Measurements from ENCODE around the gene NEB. TPM values are rescaled to one million over a fixed set of nuclear protein-coding genes. Genes with fewer than 3 reads are reported as not detected.

The NEB gene
- total and polyA plus RNA-seq, 2 of the 13 experiments (the other 11 are each of a cell fraction or from before 2014, with no cell fraction given), result 0.21 to 0.24 TPM

DNA sequence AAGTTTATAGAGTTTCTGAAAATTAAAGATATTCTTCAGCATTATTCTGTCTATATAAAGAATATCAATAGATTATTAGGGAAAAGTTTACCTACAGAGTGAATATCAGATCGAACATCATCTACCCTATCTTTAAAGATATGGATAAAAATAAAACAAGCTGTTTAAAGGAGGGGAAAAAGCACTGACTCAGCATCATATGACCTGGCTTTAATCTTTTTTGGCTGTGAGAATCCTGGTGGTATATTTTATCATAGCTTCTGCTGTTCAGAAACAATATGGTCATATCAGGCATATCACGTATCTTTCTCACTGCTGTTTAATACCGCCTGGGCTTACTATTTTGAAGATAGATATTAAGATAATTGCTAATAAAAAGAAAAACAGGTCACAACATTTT is 80.2 kb downstream of the NEB start:
- intact Hi-C loops (cut with micrococcal nuclease; ENCODE audit: unreplicated experiment), result no loop called here
- ChIA-PET CTCF (ENCODE audit: low intra/inter-chr PET ratio, low total read pairs) (no interaction called here), POLR2A (no interaction called here)
- no TSS peak for BruUV-seq (replicated peaks)
- no peaks in the 10 kb centered on the region for H3K79me2 ChIP-seq (ENCODE audit: insufficient read depth, low read length)
- H3K27me3 ChIP-seq (ENCODE audit: control insufficient read depth in 1 of 2, insufficient read depth in 2 of 2, low read length in 2 of 2), result peaks cover 0 to 5% of the 10 kb centered on the region in 2 experiments; a peak in 1 of 5 replicates
- H3K27ac ChIP-seq (ENCODE audit: extremely low read length, insufficient read depth, low read length), result no peak overlapping the region
- no peak overlapping the region for H3K9ac ChIP-seq (ENCODE audit: insufficient read depth, low read depth, low read length)
- TF ChIP-seq, protein P1, sequence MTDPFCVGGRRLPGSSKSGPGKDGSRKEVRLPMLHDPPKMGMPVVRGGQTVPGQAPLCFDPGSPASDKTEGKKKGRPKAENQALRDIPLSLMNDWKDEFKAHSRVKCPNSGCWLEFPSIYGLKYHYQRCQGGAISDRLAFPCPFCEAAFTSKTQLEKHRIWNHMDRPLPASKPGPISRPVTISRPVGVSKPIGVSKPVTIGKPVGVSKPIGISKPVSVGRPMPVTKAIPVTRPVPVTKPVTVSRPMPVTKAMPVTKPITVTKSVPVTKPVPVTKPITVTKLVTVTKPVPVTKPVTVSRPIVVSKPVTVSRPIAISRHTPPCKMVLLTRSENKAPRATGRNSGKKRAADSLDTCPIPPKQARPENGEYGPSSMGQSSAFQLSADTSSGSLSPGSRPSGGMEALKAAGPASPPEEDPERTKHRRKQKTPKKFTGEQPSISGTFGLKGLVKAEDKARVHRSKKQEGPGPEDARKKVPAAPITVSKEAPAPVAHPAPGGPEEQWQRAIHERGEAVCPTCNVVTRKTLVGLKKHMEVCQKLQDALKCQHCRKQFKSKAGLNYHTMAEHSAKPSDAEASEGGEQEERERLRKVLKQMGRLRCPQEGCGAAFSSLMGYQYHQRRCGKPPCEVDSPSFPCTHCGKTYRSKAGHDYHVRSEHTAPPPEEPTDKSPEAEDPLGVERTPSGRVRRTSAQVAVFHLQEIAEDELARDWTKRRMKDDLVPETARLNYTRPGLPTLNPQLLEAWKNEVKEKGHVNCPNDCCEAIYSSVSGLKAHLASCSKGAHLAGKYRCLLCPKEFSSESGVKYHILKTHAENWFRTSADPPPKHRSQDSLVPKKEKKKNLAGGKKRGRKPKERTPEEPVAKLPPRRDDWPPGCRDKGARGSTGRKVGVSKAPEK (CRISPR knock-in tag; IDR thresholded peaks at IDR 0.05; ENCODE audit: borderline replicate concordance), result no peak
- TF ChIP-seq MAFK (conservative IDR thresholded peaks at IDR 0.05 in 1 of 2, IDR thresholded peaks at IDR 0.05 in 1 of 2; ENCODE audit: low read length in 2 of 2) (peak; percentile 85 to 89), MAFF (IDR thresholded peaks at IDR 0.05; ENCODE audit: low read depth, low read length) (peak; percentile 78), CC2D1A (CRISPR knock-in tag; IDR thresholded peaks at IDR 0.05) (no peak)
- H2AFZ ChIP-seq (ENCODE audit: low read length), result no peak overlapping the region
- DNase-seq (ENCODE audit: low spot score), result no peak
- in situ Hi-C loops (cut with HindIII; ENCODE audit: extremely low pct_ligation_motif_present, low pct_unique_long_range_greater_than_20kb), result no loop called here
- no peaks in the 10 kb centered on the region for H3K36me3 ChIP-seq (replicated peaks in 1 of 2; ENCODE audit: control insufficient read depth in 1 of 2, insufficient read depth in 2 of 2, low read length in 2 of 2)
- no peaks in the 10 kb centered on the region for H3K4me1 ChIP-seq (ENCODE audit: insufficient read depth, low read length)
- no peaks in the 10 kb centered on the region for H4K20me1 ChIP-seq (ENCODE audit: insufficient read depth, low read length)
- FAIRE-seq, result no peak
- H3K4me3 ChIP-seq (replicated peaks in 1 of 3; ENCODE audit: insufficient read depth in 1 of 3, low read depth in 2 of 3, low read length in 3 of 3), result no peak overlapping the region
- H3K9me3 ChIP-seq (ENCODE audit: low read length), result no peaks in the 10 kb centered on the region
- ATAC-seq, result no peak
- no peak overlapping the region for H3K4me2 ChIP-seq (ENCODE audit: low read depth, low read length)
- 17% methylated on average over 3 of the region's 3 CpGs for WGBS (ENCODE audit: low lambda C conversion rate)

DNA sequence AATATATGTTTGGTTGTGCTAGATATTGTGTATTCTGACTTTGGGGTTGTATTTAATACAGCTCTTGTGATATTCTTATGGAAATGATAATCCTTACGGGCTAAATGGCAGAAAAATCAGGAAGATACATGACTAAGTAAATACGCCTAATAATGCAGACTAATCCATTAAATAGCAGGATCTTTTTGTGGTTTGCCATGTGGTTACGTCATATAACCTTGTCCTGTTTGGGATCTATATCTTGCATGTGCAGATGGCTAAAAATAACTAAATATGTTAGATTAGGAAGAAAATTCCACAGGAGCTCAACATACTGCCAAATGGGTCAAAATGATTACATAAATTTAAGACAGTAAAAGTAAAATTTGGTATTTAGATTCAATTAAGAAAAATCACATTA is 83.0 kb downstream of the NEB start:
- POLR2A ChIA-PET, result no interaction called here
- no TSS peak for BruUV-seq (replicated peaks)
- 35% methylated on average over 3 of the region's 3 CpGs for whole genome bisulfite sequencing (ENCODE audit: low lambda C conversion rate)

More for the DNA sequence above, 83.0 kb downstream of the NEB start:
- no peak for DNase-seq (ENCODE audit: low spot score)
- no peak overlapping the region for H3K4me2 ChIP-seq (ENCODE audit: low read depth, low read length)
- intact Hi-C loops (cut with micrococcal nuclease; ENCODE audit: unreplicated experiment), result no loop called here
- no peaks in the 10 kb centered on the region for H4K20me1 ChIP-seq (ENCODE audit: insufficient read depth, low read length)
- CTCF ChIA-PET (ENCODE audit: low intra/inter-chr PET ratio, low total read pairs), result no interaction called here
- no peak overlapping the region for H3K27ac ChIP-seq (ENCODE audit: extremely low read length, insufficient read depth, low read length)
- no peaks in the 10 kb centered on the region for H3K36me3 ChIP-seq (replicated peaks in 1 of 2; ENCODE audit: control insufficient read depth in 1 of 2, insufficient read depth in 2 of 2, low read length in 2 of 2)
- no peaks in the 10 kb centered on the region; a peak in 1 of 5 replicates for H3K27me3 ChIP-seq (ENCODE audit: control insufficient read depth in 1 of 2, insufficient read depth in 2 of 2, low read length in 2 of 2)
- in situ Hi-C loops (cut with HindIII; ENCODE audit: extremely low pct_ligation_motif_present, low pct_unique_long_range_greater_than_20kb), result no loop called here
- H3K79me2 ChIP-seq (ENCODE audit: insufficient read depth, low read length), result no peaks in the 10 kb centered on the region
- no peaks in the 10 kb centered on the region for H3K4me1 ChIP-seq (ENCODE audit: insufficient read depth, low read length)
- TF ChIP-seq ATF7 (IDR thresholded peaks at IDR 0.05) (peak; percentile 85), ATF7 (CRISPR knock-in tag; IDR thresholded peaks at IDR 0.05) (no peak), ZBTB7B (CRISPR knock-in tag; IDR thresholded peaks at IDR 0.05) (no peak), ZNF350 (CRISPR knock-in tag; IDR thresholded peaks at IDR 0.05; ENCODE audit: borderline replicate concordance, low read depth) (no peak), HOXA7 (CRISPR knock-in tag; IDR thresholded peaks at IDR 0.05) (no peak), ZNF138 (CRISPR knock-in tag; IDR thresholded peaks at IDR 0.05; ENCODE audit: low read depth) (no peak), CREB1 (IDR thresholded peaks at IDR 0.05) (0 out of 2 replicates have a peak, but pooled peaks have one; percentile 26), CREB1 (CRISPR knock-in tag; IDR thresholded peaks at IDR 0.05) (no peak)
- TF ChIP-seq, protein P2, sequence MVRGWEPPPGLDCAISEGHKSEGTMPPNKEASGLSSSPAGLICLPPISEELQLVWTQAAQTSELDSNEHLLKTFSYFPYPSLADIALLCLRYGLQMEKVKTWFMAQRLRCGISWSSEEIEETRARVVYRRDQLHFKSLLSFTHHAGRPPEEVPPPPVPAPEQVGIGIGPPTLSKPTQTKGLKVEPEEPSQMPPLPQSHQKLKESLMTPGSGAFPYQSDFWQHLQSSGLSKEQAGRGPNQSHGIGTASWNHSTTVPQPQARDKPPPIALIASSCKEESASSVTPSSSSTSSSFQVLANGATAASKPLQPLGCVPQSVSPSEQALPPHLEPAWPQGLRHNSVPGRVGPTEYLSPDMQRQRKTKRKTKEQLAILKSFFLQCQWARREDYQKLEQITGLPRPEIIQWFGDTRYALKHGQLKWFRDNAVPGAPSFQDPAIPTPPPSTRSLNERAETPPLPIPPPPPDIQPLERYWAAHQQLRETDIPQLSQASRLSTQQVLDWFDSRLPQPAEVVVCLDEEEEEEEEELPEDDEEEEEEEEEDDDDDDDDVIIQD (CRISPR knock-in tag; IDR thresholded peaks at IDR 0.05; ENCODE audit: low read depth), result no peak
- TF ChIP-seq, protein P3, sequence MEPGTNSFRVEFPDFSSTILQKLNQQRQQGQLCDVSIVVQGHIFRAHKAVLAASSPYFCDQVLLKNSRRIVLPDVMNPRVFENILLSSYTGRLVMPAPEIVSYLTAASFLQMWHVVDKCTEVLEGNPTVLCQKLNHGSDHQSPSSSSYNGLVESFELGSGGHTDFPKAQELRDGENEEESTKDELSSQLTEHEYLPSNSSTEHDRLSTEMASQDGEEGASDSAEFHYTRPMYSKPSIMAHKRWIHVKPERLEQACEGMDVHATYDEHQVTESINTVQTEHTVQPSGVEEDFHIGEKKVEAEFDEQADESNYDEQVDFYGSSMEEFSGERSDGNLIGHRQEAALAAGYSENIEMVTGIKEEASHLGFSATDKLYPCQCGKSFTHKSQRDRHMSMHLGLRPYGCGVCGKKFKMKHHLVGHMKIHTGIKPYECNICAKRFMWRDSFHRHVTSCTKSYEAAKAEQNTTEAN (CRISPR knock-in tag; conservative IDR thresholded peaks at IDR 0.05), result no peak
- H3K9me3 ChIP-seq (ENCODE audit: low read length), result no peaks in the 10 kb centered on the region
- no peak overlapping the region for H3K9ac ChIP-seq (ENCODE audit: insufficient read depth, low read depth, low read length)
- no peak for ATAC-seq
- FAIRE-seq, result no peak
- no peak overlapping the region for H3K4me3 ChIP-seq (replicated peaks in 1 of 3; ENCODE audit: insufficient read depth in 1 of 3, low read depth in 2 of 3, low read length in 3 of 3)
- no peak overlapping the region for H2AFZ ChIP-seq (ENCODE audit: low read length)
